ENCODE results near the gene ABHD15.

The ABHD15 gene, protein sequence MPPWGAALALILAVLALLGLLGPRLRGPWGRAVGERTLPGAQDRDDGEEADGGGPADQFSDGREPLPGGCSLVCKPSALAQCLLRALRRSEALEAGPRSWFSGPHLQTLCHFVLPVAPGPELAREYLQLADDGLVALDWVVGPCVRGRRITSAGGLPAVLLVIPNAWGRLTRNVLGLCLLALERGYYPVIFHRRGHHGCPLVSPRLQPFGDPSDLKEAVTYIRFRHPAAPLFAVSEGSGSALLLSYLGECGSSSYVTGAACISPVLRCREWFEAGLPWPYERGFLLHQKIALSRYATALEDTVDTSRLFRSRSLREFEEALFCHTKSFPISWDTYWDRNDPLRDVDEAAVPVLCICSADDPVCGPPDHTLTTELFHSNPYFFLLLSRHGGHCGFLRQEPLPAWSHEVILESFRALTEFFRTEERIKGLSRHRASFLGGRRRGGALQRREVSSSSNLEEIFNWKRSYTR

GRCh38 chr17:29566473-29567303 lies at the start of gene ABHD15:
Gene ABHD15, minus strand, starts transcription at chr17:29567037. Its CDS starts 71 bp downstream, at chr17:29566966.
- no peak for DNase-seq

GRCh38 chr17:29615492-29616299 lies 48.9 kb upstream of the ABHD15 start:
- no peak for DNase-seq

DNA sequence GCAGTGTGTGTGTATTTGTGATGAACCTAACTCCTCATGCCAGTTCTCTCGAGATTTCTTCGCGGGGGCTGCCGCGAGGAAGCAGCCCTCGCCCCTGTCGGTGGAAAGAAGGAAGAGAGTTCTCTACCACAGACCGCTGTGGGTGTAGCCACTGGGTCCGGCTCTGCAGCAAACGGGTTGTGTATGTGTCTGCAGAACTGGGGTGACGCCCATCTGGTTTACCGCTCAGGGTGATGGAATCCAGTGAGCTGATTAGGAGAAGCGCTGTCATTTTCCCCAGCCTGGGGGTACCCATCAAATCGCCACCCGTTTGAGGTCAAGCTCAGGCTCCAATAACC lies 48.2 kb upstream of the ABHD15 start:
- no peak for DNase-seq

GRCh38 chr17:29614349-29615047 lies 47.7 kb upstream of the ABHD15 start:
- no peak for DNase-seq

GRCh38 chr17:29613856-29614255 lies 47.0 kb upstream of the ABHD15 start:
- DNase-seq, result no peak

GRCh38 chr17:29613352-29613837 lies 46.6 kb upstream of the ABHD15 start:
- DNase-seq, result no peak

GRCh38 chr17:29612404-29613280 lies 45.8 kb upstream of the ABHD15 start:
- no peak for DNase-seq

DNA sequence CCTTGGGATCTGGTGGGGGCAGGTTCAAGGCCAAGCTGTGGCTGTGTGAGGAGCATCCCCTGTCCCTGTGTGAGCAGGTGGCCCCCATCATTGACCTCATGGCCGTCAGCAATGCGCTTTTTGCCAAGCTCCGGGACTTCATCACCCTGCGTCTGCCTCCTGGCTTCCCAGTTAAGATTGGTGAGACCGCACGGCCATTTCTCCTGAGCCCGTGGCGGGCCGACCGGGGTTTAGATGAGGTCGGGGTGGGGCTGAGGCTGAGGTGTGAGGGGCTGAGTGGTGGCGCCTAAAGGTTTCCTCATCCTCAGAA lies 45.2 kb upstream of the ABHD15 start:
- no peak for DNase-seq

DNA sequence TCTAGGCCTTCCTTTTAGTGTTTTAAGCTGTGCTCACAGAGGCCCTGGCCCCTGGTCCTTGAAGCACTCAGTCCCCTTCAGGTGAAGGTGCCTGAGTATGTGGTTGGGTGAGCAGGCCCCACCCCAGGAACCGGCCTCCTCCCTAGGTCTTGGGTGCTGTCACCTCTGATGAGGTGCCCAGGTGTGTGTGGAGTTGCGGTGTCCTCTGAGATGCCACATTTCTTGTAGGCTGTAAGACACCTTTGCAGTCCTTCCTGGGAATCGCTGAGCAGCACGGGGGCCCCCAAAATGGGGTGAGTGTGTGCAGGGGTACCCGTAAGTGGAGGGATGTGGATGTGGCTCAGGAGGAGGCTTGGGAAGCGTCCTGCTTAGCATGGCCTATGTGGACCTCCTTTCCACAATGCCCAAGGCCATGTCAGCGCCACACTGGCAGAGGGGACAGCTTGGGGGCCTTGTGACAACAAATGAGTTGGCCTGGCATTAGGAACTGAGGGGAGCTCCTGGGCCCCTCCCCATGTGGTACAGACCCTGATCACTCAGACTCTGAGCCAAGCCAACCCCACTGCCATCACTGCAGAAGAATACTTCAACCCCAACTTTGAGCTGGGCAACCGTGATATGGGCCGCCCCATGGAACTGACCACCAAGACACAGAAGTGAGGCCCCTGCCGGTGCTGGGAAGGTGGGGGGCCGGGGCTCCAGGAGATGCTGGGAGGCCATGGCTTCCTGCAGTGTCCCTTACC lies 44.7 kb upstream of the ABHD15 start:
- DNase-seq, result no peak

DNA sequence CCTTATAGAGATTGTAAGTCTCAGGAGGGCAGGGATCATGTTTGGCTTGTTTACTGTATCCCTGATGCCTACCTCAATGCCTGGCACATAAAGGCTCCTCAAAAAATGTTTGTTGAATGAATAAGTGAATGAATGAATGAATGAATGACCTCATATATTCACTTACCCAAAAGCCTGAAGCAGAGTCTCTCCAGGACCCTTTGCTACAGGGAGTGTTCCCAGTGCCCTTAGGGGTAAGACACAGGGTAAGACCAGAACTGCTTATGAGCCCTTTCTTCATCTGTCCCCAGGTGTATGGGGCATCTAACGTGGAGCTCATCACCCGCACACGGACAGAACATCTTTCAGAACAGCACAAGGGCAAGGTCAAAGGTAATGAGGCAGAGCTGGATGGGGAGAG lies 43.6 kb upstream of the ABHD15 start:
- no peak for DNase-seq

GRCh38 chr17:29608986-29609385 lies 42.1 kb upstream of the ABHD15 start:
- DNase-seq, result no peak

GRCh38 chr17:29607557-29608195 lies 40.8 kb upstream of the ABHD15 start:
- no peak for DNase-seq

GRCh38 chr17:29603109-29603674 lies 36.4 kb upstream of the ABHD15 start:
- no peak for DNase-seq

DNA sequence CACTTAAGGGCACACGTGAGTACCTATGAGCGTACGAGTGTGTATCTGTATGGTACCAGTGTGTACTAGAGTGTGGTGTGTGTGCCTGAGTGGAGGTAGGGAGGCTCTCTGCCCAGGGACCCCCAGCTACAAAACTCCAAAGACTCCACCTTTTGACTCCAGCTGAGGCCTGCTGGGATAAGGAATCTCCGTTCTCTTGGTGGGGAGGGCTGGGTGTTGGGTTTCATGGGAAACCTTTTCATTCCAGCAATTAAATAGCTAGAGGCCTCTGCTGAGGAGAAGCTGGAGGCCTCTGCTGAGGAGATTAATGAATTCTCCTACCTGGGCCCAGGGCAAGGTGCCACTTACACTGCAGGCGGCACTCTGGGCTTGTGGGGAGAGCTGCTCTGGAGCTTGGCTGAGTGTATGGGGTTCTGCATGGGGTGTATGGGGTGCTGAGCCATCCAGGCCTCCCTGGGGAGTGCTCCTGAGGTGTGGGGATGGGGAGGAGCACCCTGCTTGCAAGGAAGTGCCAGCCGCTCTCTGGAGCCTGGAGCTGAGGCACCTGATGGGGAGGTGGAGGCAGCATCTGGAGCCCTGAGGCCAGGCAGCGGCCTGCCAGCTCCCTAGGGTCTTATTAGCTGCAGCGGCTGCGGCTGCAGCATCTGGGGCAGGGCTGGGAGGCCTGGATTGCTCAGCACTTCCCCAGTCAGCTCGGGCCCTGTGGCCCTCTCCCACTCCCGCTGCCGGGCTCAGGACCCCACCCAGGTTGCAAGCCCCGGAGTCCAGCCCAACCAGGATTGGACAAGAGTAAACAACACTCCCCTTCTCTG lies 30.7 kb upstream of the ABHD15 start:
- DNase-seq, result no peak

- DNase-seq, result no peak
These were observed 30.0 kb upstream of the ABHD15 start for GRCh38 chr17:29596811-29597210.

DNA sequence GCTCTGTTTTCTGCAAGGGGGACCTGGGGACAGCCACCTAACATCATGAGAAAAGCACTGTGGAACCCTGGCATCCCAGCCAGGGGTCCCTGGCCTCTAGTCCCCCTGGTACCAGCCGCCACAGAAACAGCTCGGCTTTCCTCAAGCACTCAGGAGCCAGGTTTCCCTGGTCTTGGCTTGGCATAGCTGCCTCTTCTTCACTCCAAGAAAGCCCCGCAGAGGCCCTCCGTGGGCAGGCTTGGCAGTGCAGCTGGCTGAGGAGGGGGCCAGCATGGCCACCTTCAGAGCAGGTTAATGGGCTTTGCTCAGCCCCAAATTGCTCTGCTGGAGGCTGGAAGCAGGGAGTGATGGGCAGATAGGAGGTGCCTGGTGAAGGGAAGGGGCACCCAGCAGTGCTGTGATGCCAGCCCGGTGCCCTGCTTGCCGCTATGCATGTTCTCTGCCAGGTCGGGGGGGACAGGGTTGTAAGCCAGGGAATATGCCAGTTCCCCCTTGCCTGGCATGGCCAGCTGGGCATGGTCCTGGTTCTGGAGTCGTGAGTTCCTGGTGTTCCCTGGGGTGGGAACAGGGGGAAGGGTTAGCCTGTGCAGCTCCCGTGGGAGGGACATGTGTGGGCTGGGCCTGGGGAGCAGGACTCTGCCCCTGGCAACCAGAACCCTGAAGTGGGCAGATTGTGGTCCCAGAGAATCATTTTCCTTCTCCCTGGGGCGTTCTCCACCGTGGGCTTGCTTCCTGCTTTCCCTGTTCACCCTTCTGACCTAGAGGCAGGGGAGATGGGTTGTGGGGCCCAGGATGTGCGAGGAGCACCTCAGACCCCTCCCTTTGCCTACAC lies 29.3 kb upstream of the ABHD15 start:
- no peak for DNase-seq

DNA sequence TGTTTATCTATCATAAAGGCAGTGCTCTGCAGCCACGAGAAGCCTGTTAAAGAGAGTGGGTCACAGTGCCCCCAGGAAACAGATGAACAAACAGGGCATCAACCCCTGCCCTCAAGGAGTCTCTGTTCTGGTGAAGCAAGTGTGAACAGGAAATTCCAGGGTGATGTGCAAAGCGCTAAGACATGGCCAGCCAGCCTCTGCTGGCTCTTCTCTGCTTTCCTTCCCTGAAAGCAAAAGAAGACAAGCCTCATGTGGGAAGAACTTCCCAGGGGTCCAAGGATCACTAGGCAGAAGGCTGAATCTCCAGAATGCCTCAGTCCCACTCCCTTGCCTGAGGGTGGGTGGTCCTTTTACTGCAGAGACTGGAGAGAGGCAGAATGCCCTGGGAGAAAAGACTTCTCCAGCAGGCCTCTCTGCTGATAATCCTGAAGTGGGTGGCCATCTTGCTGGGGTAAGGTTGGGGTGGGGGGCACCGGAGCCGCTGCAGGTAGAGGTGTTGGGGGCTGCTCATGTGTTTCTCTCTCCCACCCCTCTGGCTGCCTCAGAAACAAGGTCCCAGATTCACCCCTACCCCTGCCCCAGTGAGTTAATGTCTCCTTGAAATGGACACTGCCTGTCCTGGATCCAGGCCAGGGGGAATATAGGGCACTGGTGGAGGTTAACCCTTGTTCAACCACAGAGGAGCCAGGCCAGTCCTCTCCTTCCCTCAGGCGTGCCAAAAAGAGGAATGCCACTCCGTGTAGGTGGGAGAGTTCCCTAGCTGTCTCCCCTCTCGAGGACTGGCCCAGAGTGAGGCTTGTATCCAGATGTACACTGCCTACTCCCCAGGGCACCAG lies 28.5 kb upstream of the ABHD15 start:
- no peak for DNase-seq

Data from NCI-H2107 (cell line).